ENCODE data around the gene NEK8. TPM values are rescaled to one million over a fixed set of nuclear protein-coding genes. Genes with fewer than 3 reads are reported as not detected.
A peak's percentile ranks its signal among the peaks of the same experiment; 100 is the strongest.

NEK8 gene
- total RNA-seq, result 1 to 10 TPM; 2.3 to 8.3 (median 3.4) TPM
- polyA plus RNA-seq, result 1 to 10 TPM; 1.9 to 2.2 TPM
- long read RNA-seq, donor 1, partial matches to known transcripts, result 0 of 10 reads
- long read RNA-seq, donor 1, other reads (novel, unspliced or antisense), result 7 of 10 reads
- long read RNA-seq, donor 2, partial matches to known transcripts, result 0 of 1 reads
- long read RNA-seq, donor 2, other reads (novel, unspliced or antisense), result 0 of 1 reads
- long read RNA-seq, donor 3, transcript NEK8-201 (15 exons, 3,581 nt), result major isoform, 6 of 9 reads
- long read RNA-seq, donor 3, partial matches to known transcripts, result 1 of 9 reads
- long read RNA-seq, donor 3, other reads (novel, unspliced or antisense), result 2 of 9 reads

DNA sequence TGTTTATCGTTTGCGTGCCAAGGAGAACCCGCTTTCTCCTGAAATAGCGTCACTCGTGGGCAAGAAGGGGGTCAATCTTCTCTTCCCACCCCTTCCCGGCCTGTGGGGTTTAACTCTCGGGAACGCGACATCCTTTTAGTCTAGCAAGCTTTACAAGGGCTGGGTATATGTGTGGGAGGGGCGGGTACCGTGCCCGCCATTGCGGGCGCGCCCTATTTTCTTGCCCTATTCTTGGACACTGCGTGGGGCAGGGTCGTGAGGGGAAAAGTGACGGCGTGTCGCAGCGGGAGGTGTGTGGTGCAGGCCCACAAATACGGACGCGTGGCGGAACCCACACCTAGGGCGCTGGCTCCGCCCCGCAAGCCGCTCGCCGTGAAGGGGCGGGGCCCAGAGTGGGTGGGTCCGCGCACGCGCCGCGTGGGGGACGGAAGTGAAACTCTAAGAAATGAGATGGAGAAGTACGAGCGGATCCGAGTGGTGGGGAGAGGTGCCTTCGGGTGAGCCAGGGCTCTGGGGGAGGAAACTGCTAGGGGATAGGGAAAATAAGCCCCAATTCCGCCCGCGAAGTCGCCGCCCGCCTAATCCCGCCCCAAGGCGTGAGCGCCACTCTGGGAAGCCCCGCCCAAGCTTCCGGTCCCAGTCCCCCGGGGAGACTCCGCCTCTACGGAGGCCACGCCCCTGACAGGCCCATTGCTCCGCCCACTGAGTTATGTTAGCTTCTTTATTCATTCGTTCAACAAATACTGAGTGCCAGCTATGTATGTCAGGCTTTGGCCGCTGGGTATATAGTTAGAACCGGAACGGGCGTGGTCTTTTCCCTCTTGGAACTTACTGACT is at the start of gene NEK8:
NEK8 (plus strand) TSS at position 425 of the 837 bp plus-strand sequence; CDS start at position 451, 26 bp downstream.
- H3K4me3 ChIP-seq, result peak within 1 kb of the TSS; percentile 86
- no peaks in the 10 kb centered on the region for H3K36me3 ChIP-seq
- DNase-seq, result peak; percentile 94 to 98 (median 97)
- H3K27me3 ChIP-seq, result no peaks in the 10 kb centered on the region
- no peak for TF ChIP-seq CTCF (IDR thresholded peaks at IDR 0.05)
- peak; percentile 75 for TF ChIP-seq POLR2A (IDR thresholded peaks at IDR 0.05)
- TF ChIP-seq EP300 (IDR thresholded peaks at IDR 0.05), result peak; percentile 6
- no peaks in the 10 kb centered on the region for H3K9me3 ChIP-seq
- H3K27ac ChIP-seq, result peak within 1 kb of the TSS; percentile 89 to 95
- WGBS, 3 donors, result 1% methylated on average over 63 to 64 of the region's 64 CpGs
- peaks cover 5% of the 10 kb centered on the region for H3K4me1 ChIP-seq (ENCODE audit: insufficient read depth)
- intact Hi-C loops (cut with DNase I), result loop anchor here in 2 of 4 donors (2.0 to 10.0 kb wide), 2 partner anchors 16 to 166 kb away; partner anchors contain the start of genes TRAF4 (in 2 of the 2) and FLOT2 (in 1 of the 2)

DNA sequence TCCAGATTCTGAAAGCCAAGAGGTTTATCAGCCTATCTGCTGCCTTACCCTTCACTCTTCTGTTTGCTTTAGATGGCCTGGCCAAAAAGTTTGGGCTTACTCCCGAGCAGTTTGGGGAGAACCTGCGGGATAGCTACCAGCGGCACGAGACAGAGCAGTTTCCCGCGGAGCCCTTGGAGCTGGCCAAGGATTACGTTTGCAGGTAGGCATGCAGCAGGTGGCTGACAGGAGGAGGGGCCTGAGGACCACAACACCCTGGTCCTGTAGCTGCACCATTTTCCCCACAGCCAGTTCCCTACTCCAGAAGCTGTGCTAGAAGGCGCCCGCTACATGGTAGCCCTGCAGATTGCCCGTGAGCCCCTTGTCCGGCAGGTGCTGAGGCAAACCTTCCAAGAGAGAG is 45.9 kb upstream of the NEK8 start:
- Histone ChIP-seq H3K4me3 (no peak overlapping the region), H3K4me1 (ENCODE audit: insufficient read depth) (no peaks in the 10 kb centered on the region), H3K27me3 (no peaks in the 10 kb centered on the region), H3K9me3 (no peaks in the 10 kb centered on the region), H3K36me3 (no peaks in the 10 kb centered on the region), H3K27ac (no peak overlapping the region)
- peak in 1 of 5 donors; percentile 27 for DNase-seq
- WGBS, 3 donors, result 82 to 89% (median 89%) methylated on average over 11 of the region's 11 CpGs
- TF ChIP-seq EP300 (IDR thresholded peaks at IDR 0.05) (no peak), POLR2A (IDR thresholded peaks at IDR 0.05) (no peak), CTCF (IDR thresholded peaks at IDR 0.05) (no peak)
- intact Hi-C loops (cut with DNase I), result no loop called here

DNA sequence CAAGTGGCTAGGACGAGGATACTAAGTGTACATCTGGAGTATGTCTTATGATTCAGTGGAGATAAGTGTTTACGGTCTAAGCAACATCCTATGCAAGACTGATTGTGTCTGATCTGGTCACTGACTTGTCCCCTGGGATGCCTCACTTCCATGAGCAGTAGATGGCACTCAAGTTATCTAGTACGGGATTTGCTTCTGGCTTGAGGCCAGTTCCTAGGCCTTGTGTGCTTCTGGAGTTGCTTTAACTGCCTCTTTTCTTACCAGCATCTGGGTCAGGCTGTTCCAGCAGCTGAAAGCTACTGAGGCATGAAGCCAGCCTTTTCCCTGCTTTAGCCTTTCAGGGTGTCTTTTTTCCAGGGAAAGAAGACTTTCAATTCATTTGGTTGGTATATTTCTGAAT is 43.6 kb upstream of the NEK8 start:
- H3K4me1 ChIP-seq (ENCODE audit: insufficient read depth), result no peaks in the 10 kb centered on the region
- TF ChIP-seq POLR2A (IDR thresholded peaks at IDR 0.05) (no peak), CTCF (IDR thresholded peaks at IDR 0.05) (no peak)
- H3K4me3 ChIP-seq, result no peak overlapping the region
- H3K27me3 ChIP-seq, result no peaks in the 10 kb centered on the region
- H3K36me3 ChIP-seq, result no peaks in the 10 kb centered on the region
- peak; percentile 42 to 66 (median 60) for DNase-seq
- intact Hi-C loops (cut with DNase I), result no loop called here
- H3K27ac ChIP-seq, result no peak overlapping the region
- no peaks in the 10 kb centered on the region for H3K9me3 ChIP-seq
- WGBS, 3 donors, result 12 to 25% (median 21%) methylated on average over 3 of the region's 3 CpGs

DNA sequence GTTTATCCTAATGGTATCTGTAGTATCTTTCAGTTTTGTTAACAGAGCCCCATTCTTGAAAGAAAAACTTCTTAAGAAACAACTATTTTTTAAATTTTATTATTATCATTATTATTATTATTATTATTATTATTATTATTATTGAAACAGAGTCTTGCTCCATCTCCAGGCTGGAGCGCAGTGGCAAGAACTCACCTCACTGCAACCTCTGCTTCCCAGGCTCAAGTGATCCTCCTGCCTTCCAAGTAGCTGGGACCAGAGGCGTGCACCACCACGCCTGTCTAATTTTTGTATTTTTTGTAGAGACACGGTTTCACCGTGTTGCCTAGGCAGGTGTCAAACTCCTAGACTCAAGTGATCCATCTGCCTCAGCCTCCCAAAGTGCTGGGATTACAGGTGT is 43.2 kb upstream of the NEK8 start:
- Histone ChIP-seq H3K27me3 (no peaks in the 10 kb centered on the region), H3K36me3 (no peaks in the 10 kb centered on the region), H3K4me3 (no peak overlapping the region), H3K4me1 (ENCODE audit: insufficient read depth) (no peaks in the 10 kb centered on the region), H3K27ac (no peak overlapping the region), H3K9me3 (no peaks in the 10 kb centered on the region)
- 62 to 82% (median 65%) methylated on average over 5 of the region's 5 CpGs for WGBS, 3 donors
- peak in 1 of 5 donors; percentile 8 for DNase-seq
- no peak for TF ChIP-seq CTCF (IDR thresholded peaks at IDR 0.05)
- no peak for TF ChIP-seq EP300 (IDR thresholded peaks at IDR 0.05)
- TF ChIP-seq POLR2A (IDR thresholded peaks at IDR 0.05), result no peak
- intact Hi-C loops (cut with DNase I), result no loop called here
